ENCODE measurements around the gene ISG20L2. TPM values are rescaled to one million over a fixed set of nuclear protein-coding genes. Genes with fewer than 3 reads are reported as not detected.

The ISG20L2 gene
- polyA plus RNA-seq, 3 donors = 17.2 to 23.5 (median 18.1) TPM

DNA sequence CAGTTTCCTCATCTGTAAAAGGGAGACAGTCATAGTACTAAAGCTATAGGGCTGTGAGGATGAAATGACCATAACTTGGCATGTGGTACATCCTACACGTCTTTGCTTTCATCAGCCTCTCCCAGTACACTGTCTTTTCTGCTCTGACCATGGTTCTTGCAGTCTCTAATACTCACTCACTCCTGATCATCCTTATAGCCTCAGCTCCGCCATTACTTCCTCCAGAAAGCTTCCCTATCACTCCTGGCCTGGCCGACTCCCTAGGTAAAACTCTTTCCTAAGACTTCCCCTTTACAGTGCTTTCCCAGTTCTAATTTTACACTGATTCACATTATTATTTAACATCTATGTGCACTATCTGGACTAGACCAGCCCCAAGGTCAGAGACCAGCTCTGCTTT lies 17.3 kb upstream of the ISG20L2 start:
- intact Hi-C loops (cut with micrococcal nuclease) = loop anchor here in 1 of 2 donors (5.0 kb wide), 1 partner anchor 244 kb away; the partner anchor contains the start of gene MEF2D
- peak overlapping the region; percentile 81 to 89 for H3K27ac ChIP-seq (ENCODE audit: low read depth in 1 of 2, low read length in 2 of 2)

DNA sequence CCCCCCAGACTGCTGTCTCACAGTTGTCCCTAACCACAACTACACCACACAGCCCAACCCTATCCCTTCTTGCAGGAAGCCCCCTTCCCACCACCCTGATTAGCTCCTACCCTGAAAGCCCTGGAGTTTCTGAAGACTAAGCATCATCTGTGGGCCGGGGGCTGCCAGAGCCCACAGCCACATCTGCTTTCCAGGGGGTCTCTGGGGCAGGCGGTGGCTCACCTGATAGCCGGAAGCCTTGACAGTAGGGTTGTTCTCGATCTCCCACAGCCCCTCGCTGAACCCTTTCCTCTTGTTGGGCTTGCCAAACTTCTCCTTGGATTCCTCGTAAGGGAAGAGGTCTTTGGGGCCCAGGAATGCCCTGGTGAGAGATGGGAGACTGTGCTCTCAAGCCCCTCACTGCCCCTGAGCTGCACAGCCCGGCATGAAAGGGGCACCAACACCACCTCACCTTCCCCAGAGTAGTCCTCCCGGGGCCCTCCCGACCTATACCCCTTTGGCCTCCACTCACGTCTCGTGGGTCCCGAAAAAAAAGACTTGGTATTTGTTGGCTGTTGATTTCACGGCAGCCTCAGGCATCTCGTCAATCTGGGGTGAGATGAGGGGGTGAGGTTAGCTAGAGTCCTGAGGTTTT lies 16.3 kb upstream of the ISG20L2 start:
- Histone ChIP-seq H3K4me3 (replicated peaks in 1 of 3; ENCODE audit: low read depth in 2 of 3, low read length in 3 of 3) (no peak overlapping the region), H3K9me3 (replicated peaks in 1 of 2; ENCODE audit: control insufficient read depth in 1 of 2, insufficient read depth in 1 of 2, low read length in 2 of 2) (no peaks in the 10 kb centered on the region), H3K9ac (ENCODE audit: insufficient read depth, low read length, poor library complexity, severe bottlenecking) (no peak overlapping the region), H3K79me2 (ENCODE audit: insufficient read depth, low read length) (peaks cover 74% of the 10 kb centered on the region), H2AFZ (ENCODE audit: insufficient read depth, low read depth, low read length, poor library complexity, severe bottlenecking) (no peak overlapping the region), H3K4me1 (ENCODE audit: control insufficient read depth in 1 of 2, insufficient read depth in 2 of 2, low read length in 2 of 2) (peaks cover 60 to 70% of the 10 kb centered on the region in 2 donors), H3K36me3 (replicated peaks in 1 of 2; ENCODE audit: control insufficient read depth in 1 of 2, insufficient read depth in 2 of 2, low read length in 2 of 2) (peaks cover 30 to 35% of the 10 kb centered on the region in 2 donors), H3K4me2 (replicated peaks; ENCODE audit: extremely low read depth, low read length, poor library complexity, severe bottlenecking) (no peak overlapping the region), H4K20me1 (ENCODE audit: insufficient read depth, low read length) (peaks cover 41% of the 10 kb centered on the region), H3K27me3 (ENCODE audit: control insufficient read depth in 2 of 2, insufficient read depth in 2 of 2, low read length in 2 of 2) (no peaks in the 10 kb centered on the region), H3K27ac (ENCODE audit: low read depth in 1 of 2, low read length in 2 of 2) (peak overlapping the region; percentile 22 to 81)
- WGBS (ENCODE audit: insufficient coverage) = 47% methylated on average over 6 of the region's 14 CpGs
- TF ChIP-seq, protein P1, sequence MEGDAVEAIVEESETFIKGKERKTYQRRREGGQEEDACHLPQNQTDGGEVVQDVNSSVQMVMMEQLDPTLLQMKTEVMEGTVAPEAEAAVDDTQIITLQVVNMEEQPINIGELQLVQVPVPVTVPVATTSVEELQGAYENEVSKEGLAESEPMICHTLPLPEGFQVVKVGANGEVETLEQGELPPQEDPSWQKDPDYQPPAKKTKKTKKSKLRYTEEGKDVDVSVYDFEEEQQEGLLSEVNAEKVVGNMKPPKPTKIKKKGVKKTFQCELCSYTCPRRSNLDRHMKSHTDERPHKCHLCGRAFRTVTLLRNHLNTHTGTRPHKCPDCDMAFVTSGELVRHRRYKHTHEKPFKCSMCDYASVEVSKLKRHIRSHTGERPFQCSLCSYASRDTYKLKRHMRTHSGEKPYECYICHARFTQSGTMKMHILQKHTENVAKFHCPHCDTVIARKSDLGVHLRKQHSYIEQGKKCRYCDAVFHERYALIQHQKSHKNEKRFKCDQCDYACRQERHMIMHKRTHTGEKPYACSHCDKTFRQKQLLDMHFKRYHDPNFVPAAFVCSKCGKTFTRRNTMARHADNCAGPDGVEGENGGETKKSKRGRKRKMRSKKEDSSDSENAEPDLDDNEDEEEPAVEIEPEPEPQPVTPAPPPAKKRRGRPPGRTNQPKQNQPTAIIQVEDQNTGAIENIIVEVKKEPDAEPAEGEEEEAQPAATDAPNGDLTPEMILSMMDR (IDR thresholded peaks at IDR 0.05) = no peak
- Mint-ChIP-seq H3K9me3 (peaks cover 0 to 2% (median 0%) of the 10 kb centered on the region in 7 donors), H3K27me3 (ENCODE audit: low read depth in 3 of 3) (peaks cover 0 to 3% (median 2%) of the 10 kb centered on the region in 3 donors), H3K4me3 (no peak overlapping the region), H3K27ac (peak overlapping the region; percentile 37 to 96 (median 89)), H3K36me3 (peaks cover 28 to 41% of the 10 kb centered on the region in 2 donors), H3K4me1 (peaks cover 63% of the 10 kb centered on the region)
- intact Hi-C loops (cut with micrococcal nuclease) = loop anchor here in 1 of 2 donors (5.0 kb wide), 1 partner anchor 243 kb away; the partner anchor contains the start of gene MEF2D
- no peak for DNase-seq

More for the DNA sequence above, 17.3 kb upstream of the ISG20L2 start:
- H3K9me3 Mint-ChIP-seq = peaks cover 0 to 2% (median 0%) of the 10 kb centered on the region in 7 donors
- TF ChIP-seq, protein P1 (IDR thresholded peaks at IDR 0.05) = no peak
- Histone ChIP-seq H3K4me1 (ENCODE audit: control insufficient read depth in 1 of 2, insufficient read depth in 2 of 2, low read length in 2 of 2) (peaks cover 59 to 71% of the 10 kb centered on the region in 2 donors), H4K20me1 (ENCODE audit: insufficient read depth, low read length) (peaks cover 45% of the 10 kb centered on the region), H3K4me2 (replicated peaks; ENCODE audit: extremely low read depth, low read length, poor library complexity, severe bottlenecking) (peak overlapping the region; percentile 91), H2AFZ (ENCODE audit: insufficient read depth, low read depth, low read length, poor library complexity, severe bottlenecking) (no peak overlapping the region), H3K4me3 (replicated peaks in 1 of 3; ENCODE audit: low read depth in 2 of 3, low read length in 3 of 3) (peak overlapping the region in 1 of 3 experiments; percentile 84), H3K36me3 (replicated peaks in 1 of 2; ENCODE audit: control insufficient read depth in 1 of 2, insufficient read depth in 2 of 2, low read length in 2 of 2) (peaks cover 30 to 35% of the 10 kb centered on the region in 2 donors), H3K27me3 (ENCODE audit: control insufficient read depth in 2 of 2, insufficient read depth in 2 of 2, low read length in 2 of 2) (no peaks in the 10 kb centered on the region), H3K9me3 (replicated peaks in 1 of 2; ENCODE audit: control insufficient read depth in 1 of 2, insufficient read depth in 1 of 2, low read length in 2 of 2) (no peaks in the 10 kb centered on the region), H3K9ac (ENCODE audit: insufficient read depth, low read length, poor library complexity, severe bottlenecking) (no peak overlapping the region), H3K79me2 (ENCODE audit: insufficient read depth, low read length) (peaks cover 74% of the 10 kb centered on the region)
- peak overlapping the region; percentile 91 to 96 (median 95) for H3K27ac Mint-ChIP-seq
- H3K27me3 Mint-ChIP-seq (ENCODE audit: low read depth in 3 of 3) = peaks cover 0 to 3% (median 2%) of the 10 kb centered on the region in 3 donors
- 6% methylated on average over 2 of the region's 3 CpGs for WGBS (ENCODE audit: insufficient coverage)
- H3K4me1 Mint-ChIP-seq = peaks cover 64% of the 10 kb centered on the region
- H3K4me3 Mint-ChIP-seq = peak overlapping the region in 1 of 2 donors; percentile 14
- DNase-seq = peak in 2 of 3 donors; percentile 45 to 50
- H3K36me3 Mint-ChIP-seq = peaks cover 28 to 41% of the 10 kb centered on the region in 2 donors
